IPS DF 6.9 (cell line): Measurements from ENCODE around the gene TNFRSF14.

Experiments used
- DNase-seq: peaks from one replicate; pipeline ENCODE4 v3.0.0-alpha.2; 2013; ENCODE audit warnings: low read depth, low spot score
- H3K27ac ChIP-seq: one replicate; pipeline ENCODE4 v1.5.1; 2013; ENCODE audit warnings: low read length, control low read depth
- H3K27me3 ChIP-seq: 2 replicates; pipeline ENCODE4 v1.6.1; 2013; ENCODE audit warnings: mild to moderate bottlenecking, low read length; ENCODE audit not compliant: control insufficient read depth, insufficient read depth
- H3K36me3 ChIP-seq: 2 replicates; pipeline ENCODE4 v1.6.1; 2013; ENCODE audit warnings: low read length; ENCODE audit not compliant: control insufficient read depth, insufficient read depth
- H3K4me1 ChIP-seq: 2 replicates; pipeline ENCODE4 v1.6.1; 2013; ENCODE audit warnings: low read length; ENCODE audit not compliant: control insufficient read depth, insufficient read depth
- H3K4me3 ChIP-seq: 2 replicates; pipeline ENCODE4 v1.5.1; 2013; ENCODE audit warnings: mild to moderate bottlenecking, low read length
- H3K9me3 ChIP-seq: 2 replicates; pipeline ENCODE4 v1.6.1; 2013; ENCODE audit warnings: low read length, inconsistent platforms; ENCODE audit not compliant: control insufficient read depth, insufficient read depth
- WGBS: extraction: QIAGEN DNeasy Blood & Tissue Kit; methylation state at CpG from one replicate; pipeline ENCODE4 v1.1.7; 2013; ENCODE audit warnings: mixed read lengths, missing lambda C conversion rate; ENCODE audit not compliant: insufficient read length, insufficient coverage; 5-methylcytosine and 5-hydroxymethylcytosine counted together

The TNFRSF14 gene

DNA sequence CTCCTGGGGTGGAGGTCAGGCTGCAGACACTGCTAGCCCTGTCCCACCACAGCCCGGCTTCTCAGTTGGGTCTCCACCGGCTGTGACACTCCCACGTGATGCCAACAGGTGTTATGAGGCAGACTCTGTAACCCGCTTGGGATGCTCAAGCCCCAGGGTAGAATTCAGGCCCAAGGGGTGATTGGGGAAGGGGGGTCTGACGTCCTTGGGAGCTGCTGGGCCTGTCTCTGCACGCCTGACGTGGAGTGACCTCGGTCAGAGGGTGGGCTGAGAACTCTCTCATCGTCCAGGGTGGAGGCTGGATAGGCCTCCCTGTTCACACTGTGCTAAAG, 18.4 kb upstream of the TNFRSF14 start:
- Histone ChIP-seq H3K9me3 (no peaks in the 10 kb centered on the region), H3K27me3 (peaks cover 1% of the 10 kb centered on the region; the same call in 1 of the 2 replicates), H3K4me1 (peaks cover 9% of the 10 kb centered on the region; the same call in 1 of the 2 replicates), H3K4me3 (no peak overlapping the region), H3K36me3 (no peaks in the 10 kb centered on the region), H3K27ac (no peak overlapping the region)
- DNase-seq, result no peak
- WGBS, result no CpG with 5 or more reads among the region's 9 CpGs

DNA sequence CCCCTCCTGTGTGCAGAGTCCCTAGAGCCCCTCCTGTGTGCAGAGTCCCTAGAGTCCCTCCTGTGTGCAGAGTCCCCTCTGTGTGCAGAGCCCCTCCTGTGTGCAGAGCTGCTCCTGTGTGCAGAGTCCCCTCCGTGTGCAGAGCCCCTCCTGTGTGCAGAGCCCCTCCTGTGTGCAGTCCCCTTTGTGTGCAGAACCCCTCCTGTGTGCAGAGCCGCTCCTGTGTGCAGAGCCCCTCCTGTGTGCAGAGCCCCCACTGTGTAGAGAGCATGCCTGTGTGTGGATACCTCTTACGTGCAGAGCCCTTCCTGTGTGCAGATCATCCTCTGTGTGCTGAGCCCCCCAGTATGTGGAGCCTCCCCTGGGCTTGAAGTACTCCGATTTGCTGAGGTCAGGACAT, 17.8 kb upstream of the TNFRSF14 start:
- H3K27me3 ChIP-seq, result peaks cover 1% of the 10 kb centered on the region; the same call in 1 of the 2 replicates
- H3K4me1 ChIP-seq, result peaks cover 11% of the 10 kb centered on the region; the same call in 1 of the 2 replicates
- no peak overlapping the region for H3K27ac ChIP-seq
- WGBS, result no CpG with 5 or more reads among the region's 4 CpGs
- DNase-seq, result no peak
- H3K4me3 ChIP-seq, result no peak overlapping the region
- H3K36me3 ChIP-seq, result no peaks in the 10 kb centered on the region
- H3K9me3 ChIP-seq, result no peaks in the 10 kb centered on the region

DNA sequence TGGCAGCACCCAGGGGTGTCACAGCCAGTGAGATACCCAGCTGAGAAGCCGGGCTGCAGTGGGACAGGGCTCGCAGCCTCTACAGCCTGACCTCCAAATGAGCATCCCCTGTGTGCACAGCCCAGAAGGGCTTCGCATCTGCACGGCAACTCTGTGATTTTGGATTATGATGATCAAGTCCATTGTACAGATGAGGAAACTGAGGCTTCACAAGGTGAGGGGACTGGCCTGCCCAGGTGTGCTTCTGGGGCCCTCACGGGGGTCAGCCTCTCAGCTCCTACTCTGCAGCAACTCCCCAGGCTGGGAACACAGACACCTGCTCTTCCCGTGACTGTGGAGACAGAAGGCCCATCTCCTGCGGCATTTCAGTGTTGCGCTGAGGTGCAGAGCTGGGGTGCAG, 17.3 kb upstream of the TNFRSF14 start:
- Histone ChIP-seq H3K9me3 (no peaks in the 10 kb centered on the region), H3K27ac (no peak overlapping the region), H3K27me3 (peaks cover 1% of the 10 kb centered on the region; the same call in 1 of the 2 replicates), H3K4me3 (no peak overlapping the region), H3K4me1 (peaks cover 15% of the 10 kb centered on the region; the same call in 1 of the 2 replicates), H3K36me3 (no peaks in the 10 kb centered on the region)
- WGBS, result no CpG with 5 or more reads among the region's 8 CpGs
- DNase-seq, result no peak

DNA sequence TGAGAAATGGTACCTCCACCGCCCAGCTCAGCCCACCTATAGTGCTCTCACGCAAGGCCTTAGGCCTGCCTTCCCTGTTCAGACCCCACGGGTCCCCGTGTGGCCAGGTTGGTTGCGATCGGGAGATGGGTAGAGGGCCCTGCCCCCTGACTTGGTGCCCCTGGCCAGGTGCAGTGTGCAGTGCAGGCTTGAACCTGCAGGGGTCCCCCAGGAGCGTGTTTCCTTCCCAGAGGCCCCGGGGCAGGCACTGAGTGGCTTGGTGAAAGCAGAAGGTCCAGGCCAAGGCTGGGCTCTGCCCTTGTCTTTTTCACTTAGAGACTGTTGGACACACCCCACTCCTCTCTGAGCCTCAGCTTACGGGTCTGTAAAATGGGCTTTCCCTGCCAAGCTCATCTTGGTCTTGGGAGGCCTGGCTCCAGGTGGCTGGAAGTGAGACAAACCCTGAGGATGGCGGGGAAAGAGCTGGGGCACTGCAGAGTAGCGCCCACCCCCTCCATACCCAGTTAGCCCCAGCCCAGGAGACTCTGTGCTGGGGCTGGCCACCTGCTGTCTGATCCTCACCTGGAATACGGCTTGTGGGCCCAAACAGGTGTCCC, 16.8 kb upstream of the TNFRSF14 start:
- DNase-seq, result no peak
- Histone ChIP-seq H3K4me3 (no peak overlapping the region), H3K27me3 (peaks cover 1% of the 10 kb centered on the region; the same call in 1 of the 2 replicates), H3K9me3 (no peaks in the 10 kb centered on the region), H3K36me3 (no peaks in the 10 kb centered on the region), H3K27ac (no peak overlapping the region), H3K4me1 (peaks cover 15% of the 10 kb centered on the region; the same call in 1 of the 2 replicates)
- no CpG with 5 or more reads among the region's 12 CpGs for WGBS

DNA sequence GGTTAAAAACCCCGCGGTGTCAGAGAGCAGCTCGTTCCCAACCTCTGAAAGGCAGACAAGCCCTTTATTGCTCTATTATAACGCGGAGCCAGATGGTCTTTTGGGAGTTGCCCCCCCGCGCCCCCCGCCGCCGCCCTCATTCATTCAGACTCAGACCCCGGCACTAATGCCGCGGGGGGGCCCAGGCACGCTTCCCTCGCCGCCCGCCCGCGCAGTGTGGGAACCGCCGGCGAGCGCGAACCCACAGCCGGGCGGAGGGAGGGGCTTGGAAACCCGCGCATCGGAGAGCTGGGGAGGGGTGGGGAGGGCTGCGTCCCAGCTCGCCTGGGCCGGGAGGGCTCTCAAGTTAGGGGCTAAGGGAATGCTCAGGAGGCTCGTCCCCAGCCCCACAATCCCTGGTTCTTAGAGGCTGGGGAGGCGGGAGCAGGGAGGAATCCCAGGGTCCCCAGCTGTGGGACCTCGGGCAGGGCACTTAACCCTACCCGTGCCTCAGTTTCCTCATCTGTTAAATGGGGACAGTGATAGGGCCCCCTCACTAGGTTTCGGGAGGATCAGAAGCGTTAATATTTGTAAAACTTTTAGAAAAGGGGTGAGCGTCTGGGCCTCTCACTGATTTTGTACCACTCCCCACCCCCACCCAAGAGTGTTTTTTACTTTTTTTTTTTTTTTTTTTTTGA, 15.2 kb upstream of the TNFRSF14 start:
- Histone ChIP-seq H3K36me3 (no peaks in the 10 kb centered on the region), H3K27ac (no peak overlapping the region), H3K9me3 (no peaks in the 10 kb centered on the region), H3K4me3 (peak overlapping the region; percentile 12; the same call in 1 of the 2 replicates), H3K27me3 (no peaks in the 10 kb centered on the region; the same call in 1 of the 2 replicates), H3K4me1 (peaks cover 8% of the 10 kb centered on the region; the same call in 1 of the 2 replicates)
- no CpG with 5 or more reads among the region's 39 CpGs for WGBS
- DNase-seq, result no peak

DNA sequence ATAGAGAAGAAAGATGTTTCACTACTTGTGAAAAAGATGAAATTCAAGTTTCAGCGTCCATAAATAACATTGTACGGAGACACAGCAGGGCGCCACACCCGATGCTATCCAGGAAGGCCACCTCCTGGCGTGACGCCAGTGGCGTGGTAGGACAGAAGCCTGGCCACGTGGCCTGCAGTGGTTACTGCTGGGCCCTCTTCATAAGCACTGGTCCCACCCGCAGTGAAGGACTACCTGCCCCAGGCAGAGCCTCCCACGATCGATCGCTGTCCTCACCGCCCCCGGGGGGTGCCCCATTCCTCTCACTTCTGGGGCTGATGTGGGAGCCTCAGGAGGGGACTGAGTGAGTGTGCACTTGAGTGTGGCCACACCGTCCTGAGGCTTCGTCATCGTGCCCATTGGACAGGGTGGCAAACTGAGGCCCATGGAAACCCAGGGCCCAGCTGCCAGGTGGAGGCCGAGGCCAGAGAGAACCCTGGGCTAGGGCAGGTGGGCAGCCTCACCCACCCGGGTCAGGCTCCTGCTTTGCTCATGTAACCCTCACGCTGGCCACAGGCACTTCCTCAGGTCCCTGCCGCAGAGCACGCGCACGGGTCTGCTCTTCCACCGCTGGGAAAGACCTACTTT, 14.4 kb upstream of the TNFRSF14 start:
- Histone ChIP-seq H3K27ac (no peak overlapping the region), H3K36me3 (no peaks in the 10 kb centered on the region), H3K4me1 (peaks cover 8% of the 10 kb centered on the region; the same call in 1 of the 2 replicates), H3K4me3 (no peak overlapping the region), H3K9me3 (no peaks in the 10 kb centered on the region), H3K27me3 (no peaks in the 10 kb centered on the region; the same call in 1 of the 2 replicates)
- WGBS, result no CpG with 5 or more reads among the region's 25 CpGs
- no peak for DNase-seq

DNA sequence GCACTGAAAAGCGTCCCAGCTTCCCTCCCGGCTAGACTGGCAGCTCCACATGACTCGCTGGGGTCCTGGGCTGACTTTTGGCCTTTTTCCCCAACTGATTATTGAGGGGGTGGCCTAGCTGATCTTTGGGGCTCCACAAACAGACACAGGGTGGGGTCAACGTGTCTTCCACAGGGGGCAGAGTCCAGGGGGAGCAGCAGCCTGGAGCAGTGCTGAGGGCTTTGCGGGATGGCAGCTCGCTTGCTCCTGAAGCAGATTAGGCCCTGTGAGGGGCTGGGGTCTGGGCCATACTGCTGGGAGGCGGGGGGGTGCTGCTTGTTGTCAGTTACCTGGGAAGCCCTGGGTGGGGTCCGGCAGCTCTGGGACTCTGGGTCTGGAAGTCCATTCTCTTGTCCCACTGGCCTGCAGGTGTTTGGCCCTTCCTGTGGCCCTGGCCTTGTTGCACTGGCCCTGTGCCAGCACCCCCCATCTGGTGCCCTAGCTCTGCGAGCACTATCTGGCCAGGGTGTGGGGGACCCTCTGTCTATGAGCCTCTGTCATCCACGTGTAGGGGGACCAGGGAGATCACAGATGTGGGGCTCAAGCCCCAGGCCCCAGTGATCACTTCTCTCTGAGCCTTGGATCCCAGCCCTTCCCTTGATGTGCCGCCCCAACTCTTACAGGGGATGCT, 13.8 kb upstream of the TNFRSF14 start:
- H3K4me1 ChIP-seq, result peaks cover 8% of the 10 kb centered on the region; the same call in 1 of the 2 replicates
- no peaks in the 10 kb centered on the region; the same call in 1 of the 2 replicates for H3K27me3 ChIP-seq
- no peak overlapping the region for H3K4me3 ChIP-seq
- no CpG with 5 or more reads among the region's 11 CpGs for WGBS
- H3K27ac ChIP-seq, result no peak overlapping the region
- no peak for DNase-seq
- H3K36me3 ChIP-seq, result no peaks in the 10 kb centered on the region
- no peaks in the 10 kb centered on the region for H3K9me3 ChIP-seq

DNA sequence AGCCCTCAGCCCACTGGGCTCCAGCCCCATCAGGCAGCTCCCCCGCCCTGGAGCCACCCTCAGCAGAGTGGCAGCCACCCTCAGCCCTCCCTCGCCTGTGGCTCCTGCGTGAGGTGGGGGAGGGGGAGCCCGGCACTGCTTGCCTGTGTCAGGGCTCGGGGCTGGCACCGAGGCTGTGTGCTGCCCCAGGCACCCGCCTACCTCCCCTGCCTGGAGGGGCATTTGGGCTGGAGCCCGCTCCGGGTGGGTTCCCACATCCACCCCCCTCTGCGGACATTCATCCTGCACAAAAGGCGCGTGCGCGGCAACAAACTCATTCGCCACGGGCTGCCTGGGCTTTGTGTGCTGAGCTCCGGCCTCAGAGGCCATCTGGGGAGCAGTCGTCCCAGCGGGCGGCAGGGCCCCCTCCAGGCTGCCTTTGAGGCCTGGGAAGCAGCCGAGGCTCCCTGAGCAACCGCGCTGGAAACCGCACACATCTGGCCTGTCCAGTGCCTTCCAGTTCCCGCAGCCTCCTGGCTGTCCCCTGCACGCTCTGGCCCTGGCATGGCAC, 12.6 kb upstream of the TNFRSF14 start:
- Histone ChIP-seq H3K27me3 (no peaks in the 10 kb centered on the region; the same call in 1 of the 2 replicates), H3K36me3 (no peaks in the 10 kb centered on the region), H3K27ac (no peak overlapping the region), H3K4me3 (no peak overlapping the region), H3K4me1 (peaks cover 12% of the 10 kb centered on the region), H3K9me3 (no peaks in the 10 kb centered on the region)
- no CpG with 5 or more reads among the region's 26 CpGs for WGBS
- no peak for DNase-seq

DNA sequence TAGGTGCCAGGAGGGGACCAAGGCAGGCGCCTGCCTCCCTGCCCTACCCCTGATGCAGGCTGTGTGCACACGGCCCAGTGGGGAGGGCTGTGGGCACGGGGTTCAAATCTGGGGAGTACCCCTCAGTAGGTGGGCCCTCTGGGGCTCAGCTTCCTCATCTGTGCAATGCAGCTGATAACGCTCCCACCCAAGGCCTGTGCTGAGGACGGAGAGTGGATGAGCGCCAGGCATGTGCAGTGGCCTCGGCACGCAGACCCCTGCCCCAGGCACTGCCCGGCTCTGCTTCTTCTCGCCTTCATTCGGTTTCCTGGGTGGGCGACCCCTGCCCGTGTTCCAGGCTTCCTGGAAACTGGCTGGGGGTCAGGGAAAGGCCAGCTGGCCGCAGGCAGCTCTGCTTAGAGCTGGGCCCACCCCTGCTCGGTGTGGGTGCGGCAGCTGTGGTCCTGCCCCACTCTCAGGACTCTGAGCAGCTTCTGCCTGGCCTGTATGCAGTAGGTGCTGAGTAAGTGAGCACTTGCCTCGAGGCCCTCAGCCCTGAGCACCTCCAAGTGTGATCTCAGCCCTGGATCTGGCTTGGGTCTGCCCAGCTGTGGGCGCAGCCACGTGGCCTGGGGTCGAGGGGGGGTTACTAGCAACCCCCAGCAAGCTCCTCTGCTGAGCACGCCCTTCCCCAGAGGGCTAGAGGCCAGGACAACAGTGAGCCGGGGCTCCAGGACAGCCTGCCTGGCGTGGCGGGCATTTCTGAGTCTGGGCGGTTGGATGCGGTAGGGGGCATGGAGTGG, 11.9 kb upstream of the TNFRSF14 start:
- no CpG with 5 or more reads among the region's 26 CpGs for WGBS
- Histone ChIP-seq H3K27ac (no peak overlapping the region), H3K27me3 (no peaks in the 10 kb centered on the region; the same call in 1 of the 2 replicates), H3K36me3 (no peaks in the 10 kb centered on the region), H3K4me3 (no peak overlapping the region), H3K9me3 (no peaks in the 10 kb centered on the region), H3K4me1 (peaks cover 12% of the 10 kb centered on the region)
- DNase-seq, result no peak
